Smooth muscle cell (in vitro differentiated cells): Measurements from ENCODE around the gene TMEM60. TPM values are rescaled to one million over a fixed set of nuclear protein-coding genes. Genes with fewer than 3 reads are reported as not detected.
A peak's percentile ranks its signal among the peaks of the same experiment; 100 is the strongest.

Experiments used
- DNase-seq: peaks from one replicate; lab custom pipeline; 2025; ENCODE audit not compliant: unreplicated experiment; lab: John Stamatoyannopoulos, UW
- H2AFZ ChIP-seq: fragments of 200-600 bp; sonication (generic); 2 replicates; pipeline ENCODE4 v1.6.0; 2016; ENCODE audit warnings: antibody characterized with exemption, low read depth, mild to moderate bottlenecking
- H3F3A ChIP-seq: fragments of 200-600 bp; sonication (generic); 2 replicates; pipeline ENCODE4 v1.6.0; 2017; ENCODE audit warnings: antibody characterized with exemption, low read depth
- H3K27ac ChIP-seq: fragments of 200-600 bp; sonication (generic); 2 replicates; pipeline ENCODE4 v1.5.1; 2016; ENCODE audit warnings: low read depth, mild to moderate bottlenecking
- H3K27me3 ChIP-seq: fragments of 200-600 bp; sonication (generic); 2 replicates; pipeline ENCODE4 v1.6.1; 2016; ENCODE audit warnings: low read depth, mild to moderate bottlenecking
- H3K36me3 ChIP-seq: fragments of 200-600 bp; sonication (generic); 2 replicates; pipeline ENCODE4 v1.5.1; 2016; ENCODE audit warnings: low read depth
- H3K4me1 ChIP-seq: fragments of 200-600 bp; sonication (generic); 2 replicates; pipeline ENCODE4 v1.5.1; 2016; ENCODE audit warnings: low read depth
- H3K4me2 ChIP-seq: fragments of 200-600 bp; sonication (generic); 2 replicates; pipeline ENCODE4 v1.6.0; 2016; ENCODE audit warnings: mild to moderate bottlenecking
- H3K4me3 ChIP-seq: fragments of 200-600 bp; sonication (generic); 2 replicates; pipeline ENCODE4 v1.5.1; 2016; ENCODE audit warnings: mild to moderate bottlenecking
- H3K79me2 ChIP-seq: fragments of 200-600 bp; sonication (generic); 2 replicates; pipeline ENCODE4 v1.6.0; 2016; ENCODE audit warnings: low read depth, mild to moderate bottlenecking
- H3K9ac ChIP-seq: fragments of 200-600 bp; sonication (generic); 2 replicates; pipeline ENCODE4 v1.6.0; 2016; ENCODE audit warnings: low read depth
- H3K9me3 ChIP-seq: fragments of 200-600 bp; sonication (generic); replicated peaks from 2 replicates; pipeline ENCODE4 v1.5.1; 2016; ENCODE audit warnings: low read depth
- H4K20me1 ChIP-seq: fragments of 200-600 bp; sonication (generic); 2 replicates; pipeline ENCODE4 v1.6.0; 2016; ENCODE audit warnings: low read depth
- CTCF ChIP-seq: fragments of 200-600 bp; sonication (generic); IDR thresholded peaks from 2 replicates; pipeline ENCODE4 v1.5.1; 2017; ENCODE audit warnings: borderline replicate concordance, mild to moderate bottlenecking, antibody characterized with exemption; ENCODE audit not compliant: insufficient read depth, poor library complexity, severe bottlenecking
- WGBS: methylation state at CpG from one replicate; pipeline ENCODE4 v1.1.7; 2016; ENCODE audit warnings: low lambda C conversion rate; 5-methylcytosine and 5-hydroxymethylcytosine counted together
- polyA plus RNA-seq: library from polyadenylated mRNA; unstranded; fragments of >200 nt; fragmentation: Nextera tagmentation; extraction: Ambion mirVana; gene quantifications from 2 replicates; pipeline ENCODE4 v1.2.1, GENCODE V29; 2016
- total RNA-seq: library from RNA; depleted of rRNA; stranded (reverse); fragments of >200 nt; gene quantifications from 2 replicates; pipeline ENCODE4 v1.2.3, GENCODE V29; 2014

The TMEM60 gene
- total and polyA plus RNA-seq, 2 experiments from 2014 or later = 12.1 to 28.0 TPM

GRCh38 chr7:77797734-77798393 is 370 bp downstream of the TMEM60 start:
- WGBS = under 1% methylated on average over 35 of the region's 35 CpGs
- H2AFZ ChIP-seq = peak overlapping the region; percentile 85
- peak overlapping the region; percentile 89 for H3K4me2 ChIP-seq
- H3K27me3 ChIP-seq = no peaks in the 10 kb centered on the region
- peak overlapping the region; percentile 93 for H3K4me3 ChIP-seq
- peaks cover 3% of the 10 kb centered on the region for H4K20me1 ChIP-seq
- peaks cover 78% of the 10 kb centered on the region for H3K79me2 ChIP-seq
- no peaks in the 10 kb centered on the region for H3K9me3 ChIP-seq
- no peak for TF ChIP-seq CTCF
- peak overlapping the region; percentile 73 for H3K27ac ChIP-seq
- no peaks in the 10 kb centered on the region for H3K36me3 ChIP-seq
- peak; percentile 46 for DNase-seq
- H3K9ac ChIP-seq = peak overlapping the region; percentile 77
- H3K4me1 ChIP-seq = peaks cover 21% of the 10 kb centered on the region
- peaks cover 4% of the 10 kb centered on the region for H3F3A ChIP-seq

GRCh38 chr7:77796960-77797359 is 1.3 kb downstream of the TMEM60 start:
- Histone ChIP-seq H2AFZ (no peak overlapping the region), H3K4me3 (peak overlapping the region; percentile 93), H4K20me1 (peaks cover 3% of the 10 kb centered on the region), H3K36me3 (no peaks in the 10 kb centered on the region), H3K4me1 (peaks cover 21% of the 10 kb centered on the region), H3K9ac (no peak overlapping the region), H3K27ac (no peak overlapping the region), H3K79me2 (peaks cover 70% of the 10 kb centered on the region), H3F3A (peaks cover 4% of the 10 kb centered on the region), H3K27me3 (no peaks in the 10 kb centered on the region), H3K9me3 (no peaks in the 10 kb centered on the region), H3K4me2 (peak overlapping the region; percentile 89)
- TF ChIP-seq CTCF = no peak
- WGBS = 80% methylated on average over 5 of the region's 5 CpGs
- DNase-seq = no peak

GRCh38 chr7:77796109-77796508 is 2.1 kb downstream of the TMEM60 start:
- peaks cover 4% of the 10 kb centered on the region for H3F3A ChIP-seq
- no peaks in the 10 kb centered on the region for H3K27me3 ChIP-seq
- DNase-seq = no peak
- TF ChIP-seq CTCF = no peak
- peaks cover 62% of the 10 kb centered on the region for H3K79me2 ChIP-seq
- H3K4me1 ChIP-seq = peaks cover 21% of the 10 kb centered on the region
- WGBS = 96% methylated on average over 3 of the region's 3 CpGs
- no peaks in the 10 kb centered on the region for H3K9me3 ChIP-seq
- H3K27ac ChIP-seq = no peak overlapping the region
- H3K4me2 ChIP-seq = no peak overlapping the region
- H3K36me3 ChIP-seq = no peaks in the 10 kb centered on the region
- no peak overlapping the region for H3K4me3 ChIP-seq
- H3K9ac ChIP-seq = no peak overlapping the region
- H2AFZ ChIP-seq = no peak overlapping the region
- peaks cover under 1% of the 10 kb centered on the region for H4K20me1 ChIP-seq

- WGBS = 94% methylated on average over 4 of the region's 4 CpGs
- H3K27ac ChIP-seq = no peak overlapping the region
Measured at GRCh38 chr7:77794000-77794399, 4.2 kb downstream of the TMEM60 start.

More at GRCh38 chr7:77794000-77794399, 4.2 kb downstream of the TMEM60 start:
- no peak overlapping the region for H3K4me2 ChIP-seq
- H2AFZ ChIP-seq = no peak overlapping the region
- H3K9ac ChIP-seq = no peak overlapping the region
- H3F3A ChIP-seq = no peaks in the 10 kb centered on the region
- no peaks in the 10 kb centered on the region for H4K20me1 ChIP-seq
- H3K79me2 ChIP-seq = peaks cover 41% of the 10 kb centered on the region
- H3K36me3 ChIP-seq = no peaks in the 10 kb centered on the region
- H3K9me3 ChIP-seq = no peaks in the 10 kb centered on the region
- peaks cover 7% of the 10 kb centered on the region for H3K4me1 ChIP-seq
- no peak overlapping the region for H3K4me3 ChIP-seq
- no peak for DNase-seq
- TF ChIP-seq CTCF = no peak
- no peaks in the 10 kb centered on the region for H3K27me3 ChIP-seq
